Neural progenitor cell (in vitro differentiated cells): ENCODE results near the gene NHLH1. TPM values are rescaled to one million over a fixed set of nuclear protein-coding genes. Genes with fewer than 3 reads are reported as not detected.

ENCODE experiments used
- DNase-seq: peaks from one replicate; pipeline ENCODE4 v3.0.0-alpha.2; 2016; ENCODE audit warnings: low spot score
- H2AFZ ChIP-seq: fragments of 200-600 bp; sonication (generic); replicated peaks from 2 replicates; pipeline ENCODE4 v1.6.1; 2016; ENCODE audit warnings: antibody characterized with exemption
- H3F3A ChIP-seq: fragments of 200-600 bp; sonication (generic); 2 replicates; pipeline ENCODE4 v1.6.1; 2016; ENCODE audit warnings: antibody characterized with exemption, low read depth
- H3K27ac ChIP-seq: fragments of 200-600 bp; sonication (generic); 2 replicates; pipeline ENCODE4 v1.5.1; 2016; ENCODE audit warnings: mild to moderate bottlenecking
- H3K27me3 ChIP-seq: fragments of 200-600 bp; sonication (generic); 2 replicates; pipeline ENCODE4 v1.6.1; 2016; ENCODE audit warnings: mild to moderate bottlenecking, moderate library complexity
- H3K36me3 ChIP-seq: fragments of 200-600 bp; sonication (generic); 2 replicates; pipeline ENCODE4 v1.5.1; 2016
- H3K4me1 ChIP-seq: fragments of 200-600 bp; sonication (generic); 2 replicates; pipeline ENCODE4 v1.6.1; 2016; ENCODE audit warnings: mixed run types
- H3K4me2 ChIP-seq: fragments of 200-600 bp; sonication (generic); 2 replicates; pipeline ENCODE4 v1.6.1; 2016
- H3K4me3 ChIP-seq: fragments of 200-600 bp; sonication (generic); 2 replicates; pipeline ENCODE4 v1.5.1; 2016
- H3K79me2 ChIP-seq: fragments of 200-600 bp; sonication (generic); 2 replicates; pipeline ENCODE4 v1.6.1; 2016; ENCODE audit warnings: low read depth
- H3K9ac ChIP-seq: fragments of 200-600 bp; sonication (generic); 2 replicates; pipeline ENCODE4 v1.6.1; 2016
- H3K9me3 ChIP-seq: fragments of 200-600 bp; sonication (generic); 2 replicates; pipeline ENCODE4 v1.5.1; 2016; ENCODE audit warnings: low read depth
- H4K20me1 ChIP-seq: fragments of 200-600 bp; sonication (generic); 2 replicates; pipeline ENCODE4 v1.6.1; 2016; ENCODE audit warnings: low read depth
- H3K27ac Mint-ChIP-seq: 3 replicates; pipeline ENCODE4 v1.8.0; 2021; ENCODE audit warnings: mixed read lengths
- H3K27me3 Mint-ChIP-seq: 2 replicates; pipeline ENCODE4 v1.8.0; 2022; ENCODE audit warnings: low read depth, mild to moderate bottlenecking, inconsistent platforms, moderate library complexity, mixed read lengths; ENCODE audit not compliant: insufficient read depth
- H3K36me3 Mint-ChIP-seq: 3 replicates; pipeline ENCODE4 v1.8.0; 2021; ENCODE audit warnings: mixed read lengths
- H3K4me1 Mint-ChIP-seq: 3 replicates; pipeline ENCODE4 v1.8.0; 2021; ENCODE audit warnings: mixed read lengths
- H3K4me3 Mint-ChIP-seq: 3 replicates; pipeline ENCODE4 v1.8.0; 2021; ENCODE audit warnings: mild to moderate bottlenecking, moderate library complexity, mixed read lengths
- H3K9me3 Mint-ChIP-seq: 3 replicates; pipeline ENCODE4 v1.8.0; 2020; ENCODE audit warnings: mixed read lengths
- EZH2 ChIP-seq: fragments of 200-600 bp; sonication (generic); IDR thresholded peaks from 2 replicates; pipeline ENCODE4 v1.6.1; 2017; ENCODE audit warnings: antibody characterized with exemption, mild to moderate bottlenecking, moderate library complexity
- EZH2phosphoT487 ChIP-seq: fragments of 200-600 bp; sonication (generic); IDR thresholded peaks from 2 replicates; pipeline ENCODE4 v1.6.1; 2017; ENCODE audit warnings: antibody characterized with exemption
- total RNA-seq: library from RNA; depleted of rRNA; stranded (reverse); fragments of >200 nt; gene quantifications from 2 replicates; pipeline ENCODE4 v1.2.3, GENCODE V29; 2015; ENCODE audit warnings: low replicate concordance
- TF ChIP-seq, protein P1 (sequence below): fragments of 200-600 bp; sonication (generic); IDR thresholded peaks from 2 replicates; pipeline ENCODE4 v1.5.1; 2017; ENCODE audit warnings: antibody characterized with exemption, mild to moderate bottlenecking

Gene NHLH1
- total RNA-seq, 1 donor from 2014 or later: 0.07 TPM

DNA sequence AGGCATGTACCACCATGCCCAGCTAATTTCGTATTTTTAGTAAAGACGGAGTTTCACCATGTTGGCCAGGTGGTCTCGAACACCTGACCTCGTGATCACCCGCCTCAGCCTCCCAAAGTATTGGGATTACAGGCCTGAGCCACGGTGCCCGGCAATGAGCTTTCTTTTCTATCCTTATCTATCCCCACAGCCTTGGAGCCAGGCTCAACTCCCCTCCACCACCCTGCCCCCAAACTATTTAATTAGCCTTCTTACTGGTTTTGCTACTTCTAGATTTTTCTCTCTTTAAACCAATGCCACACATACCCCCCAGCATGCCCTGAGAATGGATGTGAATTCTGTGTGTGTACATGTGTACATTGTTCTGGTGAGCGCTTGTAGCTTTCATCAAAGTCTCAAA lies 27.8 kb downstream of the NHLH1 start:
- Histone ChIP-seq H3K27me3 (no peaks in the 10 kb centered on the region), H4K20me1 (no peaks in the 10 kb centered on the region), H3K27ac (no peak overlapping the region), H3K4me3 (no peak overlapping the region), H3K9me3 (no peaks in the 10 kb centered on the region), H3K36me3 (no peaks in the 10 kb centered on the region), H3K9ac (no peak overlapping the region), H3K4me2 (no peak overlapping the region), H3K79me2 (no peaks in the 10 kb centered on the region), H2AFZ (no peak overlapping the region), H3K4me1 (peaks cover 21% of the 10 kb centered on the region), H3F3A (peaks cover 10% of the 10 kb centered on the region)
- peaks cover 18% of the 10 kb centered on the region for H3K4me1 Mint-ChIP-seq
- TF ChIP-seq EZH2 (no peak), EZH2phosphoT487 (no peak)
- TF ChIP-seq, protein P1, sequence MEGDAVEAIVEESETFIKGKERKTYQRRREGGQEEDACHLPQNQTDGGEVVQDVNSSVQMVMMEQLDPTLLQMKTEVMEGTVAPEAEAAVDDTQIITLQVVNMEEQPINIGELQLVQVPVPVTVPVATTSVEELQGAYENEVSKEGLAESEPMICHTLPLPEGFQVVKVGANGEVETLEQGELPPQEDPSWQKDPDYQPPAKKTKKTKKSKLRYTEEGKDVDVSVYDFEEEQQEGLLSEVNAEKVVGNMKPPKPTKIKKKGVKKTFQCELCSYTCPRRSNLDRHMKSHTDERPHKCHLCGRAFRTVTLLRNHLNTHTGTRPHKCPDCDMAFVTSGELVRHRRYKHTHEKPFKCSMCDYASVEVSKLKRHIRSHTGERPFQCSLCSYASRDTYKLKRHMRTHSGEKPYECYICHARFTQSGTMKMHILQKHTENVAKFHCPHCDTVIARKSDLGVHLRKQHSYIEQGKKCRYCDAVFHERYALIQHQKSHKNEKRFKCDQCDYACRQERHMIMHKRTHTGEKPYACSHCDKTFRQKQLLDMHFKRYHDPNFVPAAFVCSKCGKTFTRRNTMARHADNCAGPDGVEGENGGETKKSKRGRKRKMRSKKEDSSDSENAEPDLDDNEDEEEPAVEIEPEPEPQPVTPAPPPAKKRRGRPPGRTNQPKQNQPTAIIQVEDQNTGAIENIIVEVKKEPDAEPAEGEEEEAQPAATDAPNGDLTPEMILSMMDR: no peak
- peaks cover 3% of the 10 kb centered on the region for H3K36me3 Mint-ChIP-seq
- DNase-seq: no peak
- peaks cover 2% of the 10 kb centered on the region for H3K9me3 Mint-ChIP-seq
- no peak overlapping the region for H3K4me3 Mint-ChIP-seq
- no peak overlapping the region for H3K27ac Mint-ChIP-seq
- H3K27me3 Mint-ChIP-seq: no peaks in the 10 kb centered on the region

DNA sequence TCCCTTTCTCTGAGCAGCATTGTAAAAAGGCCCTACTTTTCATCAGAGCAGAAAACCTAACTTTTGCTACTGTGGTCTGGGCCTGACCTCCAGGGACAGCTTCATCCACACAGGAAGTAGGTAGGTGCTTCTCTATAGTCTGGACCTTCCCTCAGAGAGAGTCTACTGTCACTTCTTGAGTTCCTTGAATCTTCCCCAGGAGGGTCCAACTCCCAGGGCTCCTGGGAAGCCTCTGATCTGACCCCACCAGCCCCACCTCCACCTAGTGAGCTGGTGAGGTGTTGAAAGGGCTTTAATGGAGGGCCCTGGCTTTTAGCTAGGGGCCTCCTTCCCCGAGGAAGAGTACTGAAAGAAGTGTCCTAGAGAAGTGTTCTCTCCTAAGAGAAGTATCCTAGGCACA lies 30.8 kb downstream of the NHLH1 start:
- Histone ChIP-seq H2AFZ (no peak overlapping the region), H3F3A (peaks cover 15% of the 10 kb centered on the region), H3K4me1 (peaks cover 34% of the 10 kb centered on the region), H3K9ac (no peak overlapping the region), H3K27me3 (no peaks in the 10 kb centered on the region), H3K36me3 (no peaks in the 10 kb centered on the region), H3K4me3 (no peak overlapping the region), H4K20me1 (peaks cover 13% of the 10 kb centered on the region), H3K79me2 (peaks cover 23% of the 10 kb centered on the region), H3K9me3 (no peaks in the 10 kb centered on the region), H3K27ac (no peak overlapping the region), H3K4me2 (no peak overlapping the region)
- TF ChIP-seq EZH2phosphoT487: no peak
- TF ChIP-seq EZH2: no peak
- TF ChIP-seq, protein P1: no peak
- Mint-ChIP-seq H3K9me3 (no peaks in the 10 kb centered on the region), H3K4me1 (peaks cover 34% of the 10 kb centered on the region), H3K27me3 (no peaks in the 10 kb centered on the region), H3K27ac (peak overlapping the region; percentile 35), H3K4me3 (no peak overlapping the region), H3K36me3 (peaks cover 10% of the 10 kb centered on the region)
- DNase-seq: no peak

DNA sequence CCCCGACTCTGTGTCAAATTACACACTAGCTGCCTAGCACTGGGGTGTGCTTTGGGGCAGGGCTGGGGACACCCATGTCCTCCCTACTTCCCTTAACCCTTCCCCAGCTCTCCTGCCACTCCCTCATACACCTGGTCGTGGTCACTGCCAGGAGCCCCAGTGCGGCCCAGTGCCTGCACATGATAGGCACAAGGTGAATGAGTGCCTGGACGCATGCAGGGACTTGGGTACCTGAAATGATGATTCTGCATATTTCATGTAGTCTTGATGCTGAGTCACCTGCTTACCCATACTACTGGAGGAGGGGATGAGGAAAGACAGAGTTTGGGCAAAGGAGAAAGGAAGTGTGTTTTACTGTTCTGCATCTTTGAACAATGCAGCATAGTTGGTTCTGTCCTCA lies 32.0 kb downstream of the NHLH1 start:
- TF ChIP-seq, protein P1: no peak
- no peak for TF ChIP-seq EZH2
- TF ChIP-seq EZH2phosphoT487: no peak
- Histone ChIP-seq H3K4me2 (peak overlapping the region; percentile 97), H3F3A (peaks cover 15% of the 10 kb centered on the region), H3K27ac (no peak overlapping the region), H4K20me1 (peaks cover 25% of the 10 kb centered on the region), H2AFZ (peak overlapping the region; percentile 48), H3K9me3 (no peaks in the 10 kb centered on the region), H3K27me3 (no peaks in the 10 kb centered on the region), H3K4me1 (peaks cover 46% of the 10 kb centered on the region), H3K9ac (no peak overlapping the region), H3K79me2 (peaks cover 34% of the 10 kb centered on the region), H3K36me3 (no peaks in the 10 kb centered on the region), H3K4me3 (no peak overlapping the region)
- Mint-ChIP-seq H3K9me3 (no peaks in the 10 kb centered on the region), H3K36me3 (peaks cover 11% of the 10 kb centered on the region), H3K27ac (peak overlapping the region; percentile 14), H3K4me3 (peak overlapping the region; percentile 82), H3K4me1 (peaks cover 46% of the 10 kb centered on the region), H3K27me3 (no peaks in the 10 kb centered on the region)
- DNase-seq: no peak
